Stromal cell of bone marrow (primary cell): ENCODE data around the gene CDH6.

Source experiments
- DNase-seq: peaks from one replicate; pipeline ENCODE4 v3.0.0-alpha.2; 2012; ENCODE audit warnings: low read depth

The CDH6 gene

GRCh38 chr5:31250201-31250600 lies 56.7 kb downstream of the CDH6 start:
- no peak for DNase-seq

DNA sequence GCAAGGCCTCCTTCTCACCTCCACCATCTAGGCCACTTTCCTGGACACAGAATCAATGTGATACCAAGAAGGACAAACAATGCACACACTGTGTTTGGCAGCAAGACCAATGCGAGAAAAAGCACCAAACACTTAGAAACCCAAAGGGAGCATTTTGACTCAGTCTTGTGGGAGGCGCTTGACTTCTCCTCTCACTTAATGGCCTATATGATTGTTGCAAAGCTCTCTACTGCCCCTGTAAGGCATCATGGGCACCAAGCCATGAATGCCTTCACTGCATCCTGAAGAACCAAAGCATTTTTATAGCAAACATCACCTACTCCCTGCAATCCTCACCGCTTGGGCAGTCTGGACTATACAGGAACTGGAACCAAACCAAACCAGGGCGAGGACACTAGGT lies 57.5 kb downstream of the CDH6 start:
- no peak for DNase-seq

DNA sequence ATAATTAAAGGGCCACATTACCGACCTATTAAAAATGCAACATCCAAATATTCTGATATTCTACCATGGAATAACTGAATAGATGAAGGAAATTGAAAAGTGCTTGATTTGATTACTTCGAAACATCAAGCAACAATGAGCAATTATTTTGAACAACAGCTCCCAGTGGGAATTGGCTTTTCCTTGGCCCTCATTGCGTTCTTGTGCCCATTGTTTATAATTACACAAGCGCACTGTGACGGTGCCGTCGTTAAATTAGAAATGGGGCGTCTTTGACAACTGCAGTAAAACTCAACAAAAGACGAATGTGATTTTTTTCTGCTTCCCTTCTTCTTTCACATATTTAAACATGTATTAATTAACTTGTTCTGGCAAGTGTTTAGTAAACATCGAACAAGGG lies 61.6 kb downstream of the CDH6 start:
- no peak for DNase-seq

GRCh38 chr5:31268256-31268655 lies 74.8 kb downstream of the CDH6 start:
- DNase-seq = no peak

DNA sequence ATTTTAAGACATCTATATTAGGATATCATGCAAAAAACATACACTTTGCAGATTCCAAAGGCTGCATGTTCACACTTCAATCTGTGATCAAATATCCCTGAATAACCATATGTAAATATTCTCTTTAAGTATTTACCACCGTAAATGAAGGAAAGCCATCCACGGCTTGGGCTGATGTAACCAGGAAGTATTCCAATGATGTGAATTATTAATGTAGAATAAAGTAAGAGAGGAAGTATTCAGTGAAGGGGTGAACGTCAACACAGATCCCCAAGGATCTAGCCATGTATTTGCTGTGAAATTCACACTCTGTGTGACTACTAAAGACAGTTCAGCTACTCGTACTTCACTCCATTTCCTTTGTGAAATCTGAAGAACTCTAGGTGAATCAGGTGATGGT lies 75.2 kb downstream of the CDH6 start:
- no peak for DNase-seq

GRCh38 chr5:31269259-31269658 lies 75.8 kb downstream of the CDH6 start:
- DNase-seq = no peak

- no peak for DNase-seq
Observed at GRCh38 chr5:31270396-31270795, 76.9 kb downstream of the CDH6 start.

DNA sequence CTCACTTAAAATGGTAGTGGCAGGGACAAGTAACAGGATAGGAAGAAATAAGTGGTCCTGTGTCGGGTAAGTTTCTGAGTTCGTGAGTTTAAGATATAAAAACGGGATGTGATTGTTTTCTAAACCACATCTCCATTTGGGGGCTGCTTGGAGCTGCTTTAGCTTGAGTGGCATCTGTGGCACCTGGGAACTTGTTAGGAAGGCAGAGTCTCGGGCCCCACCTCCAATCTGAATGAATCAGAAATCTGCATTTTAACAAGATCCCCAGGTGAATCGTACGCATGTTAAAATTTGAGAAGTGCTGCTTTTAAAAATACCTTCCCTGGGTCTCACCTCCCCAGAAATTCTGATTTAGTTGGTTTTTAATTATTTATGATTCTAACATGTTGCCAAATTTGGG lies 78.1 kb downstream of the CDH6 start:
- no peak for DNase-seq

GRCh38 chr5:31273161-31273560 lies 79.7 kb downstream of the CDH6 start:
- DNase-seq = no peak

DNA sequence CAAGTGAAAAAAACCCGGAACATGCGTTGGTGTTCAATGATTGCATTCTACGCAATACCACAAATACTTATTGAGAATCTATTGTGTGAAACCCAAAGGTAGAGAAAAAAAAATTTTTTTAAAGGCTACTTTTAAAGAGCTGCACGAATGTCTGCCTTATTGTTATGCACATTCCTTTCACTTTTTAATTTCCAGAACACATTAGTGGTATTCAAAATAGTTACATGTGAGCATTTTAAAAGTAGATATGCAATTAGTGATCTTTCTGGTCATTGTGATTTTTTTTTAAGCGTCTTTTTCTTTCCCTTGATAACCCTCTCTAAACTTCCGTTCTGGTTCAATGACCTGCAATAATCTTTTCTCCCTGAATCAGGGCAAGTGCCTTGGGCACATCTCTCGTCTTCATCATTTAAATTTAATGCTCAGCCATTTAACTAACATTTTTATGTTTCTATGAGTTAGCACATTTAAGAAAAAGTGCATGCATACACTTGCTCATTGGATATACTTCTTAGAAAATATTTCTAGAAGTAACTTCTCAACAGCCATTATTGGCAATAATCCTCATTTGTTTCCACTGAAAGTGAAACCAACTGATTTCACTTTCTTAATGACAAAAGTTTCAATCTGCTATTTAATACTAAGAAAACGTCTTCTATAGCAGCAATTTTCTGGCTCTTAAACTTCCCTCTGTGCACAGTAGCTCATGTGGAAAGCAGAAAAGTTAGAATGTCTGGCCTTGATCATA lies 80.3 kb downstream of the CDH6 start:
- no peak for DNase-seq

DNA sequence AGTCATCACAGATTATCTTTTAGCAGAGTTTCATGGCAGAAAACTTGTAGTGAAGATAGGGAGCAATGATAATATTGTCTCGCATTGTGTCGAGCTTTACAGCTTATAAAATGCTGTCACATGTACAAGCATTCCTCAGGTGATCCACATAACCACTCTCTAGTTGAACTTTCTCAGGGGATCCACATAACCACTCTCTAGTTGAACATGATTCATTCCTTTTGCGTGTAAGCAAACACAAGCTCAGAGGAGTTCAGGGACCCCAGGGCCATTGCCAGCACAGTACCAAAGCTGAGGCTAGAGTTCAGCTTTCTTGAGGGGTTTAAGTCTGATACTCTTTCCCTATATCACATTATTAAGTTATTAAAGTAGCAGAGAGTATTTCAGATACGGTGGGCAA lies 86.7 kb downstream of the CDH6 start:
- peak; percentile 42 for DNase-seq

GRCh38 chr5:31283326-31283725 lies 89.8 kb downstream of the CDH6 start:
- DNase-seq = no peak

DNA sequence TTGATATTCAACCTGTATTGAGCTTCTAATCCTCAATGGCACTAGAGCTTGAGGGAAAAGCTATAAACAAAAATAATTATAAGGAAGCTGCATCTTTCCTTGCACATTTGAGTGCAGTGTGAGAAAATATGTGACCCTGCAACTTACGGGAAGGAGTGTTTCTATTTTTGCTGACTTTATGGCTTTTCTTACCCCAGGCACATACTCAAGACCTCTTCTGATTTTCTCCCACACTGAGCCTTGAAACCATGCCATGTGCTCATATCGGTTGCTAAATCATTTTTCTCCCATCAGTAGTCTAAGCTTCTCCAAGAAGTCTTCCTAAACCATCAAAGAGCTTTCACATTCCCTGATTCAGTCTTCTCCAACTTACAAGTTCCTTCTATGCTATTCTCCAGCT lies 91.5 kb downstream of the CDH6 start:
- no peak for DNase-seq

GRCh38 chr5:31287985-31288384 lies 94.5 kb downstream of the CDH6 start:
- no peak for DNase-seq

DNA sequence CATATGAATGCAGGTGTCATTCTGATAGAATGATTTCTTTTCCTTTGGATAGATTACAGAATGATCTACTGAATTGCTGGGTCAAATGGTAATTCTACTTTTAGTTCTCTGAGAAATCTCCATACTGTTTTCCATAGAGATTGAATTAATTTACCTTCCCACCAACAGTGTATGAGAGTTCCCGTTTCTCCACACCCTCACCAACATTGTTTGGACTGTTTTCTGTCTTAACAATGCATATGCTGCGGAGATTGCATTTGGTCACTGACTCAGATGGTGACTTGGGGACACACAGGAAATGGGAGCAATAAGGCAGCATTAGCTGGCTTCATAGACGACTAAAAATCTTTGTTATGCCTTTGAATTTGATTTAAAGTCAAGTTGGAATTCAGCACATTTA lies 95.9 kb downstream of the CDH6 start:
- no peak for DNase-seq

- DNase-seq = no peak
Observed at GRCh38 chr5:31291323-31291854, 97.9 kb downstream of the CDH6 start.

DNA sequence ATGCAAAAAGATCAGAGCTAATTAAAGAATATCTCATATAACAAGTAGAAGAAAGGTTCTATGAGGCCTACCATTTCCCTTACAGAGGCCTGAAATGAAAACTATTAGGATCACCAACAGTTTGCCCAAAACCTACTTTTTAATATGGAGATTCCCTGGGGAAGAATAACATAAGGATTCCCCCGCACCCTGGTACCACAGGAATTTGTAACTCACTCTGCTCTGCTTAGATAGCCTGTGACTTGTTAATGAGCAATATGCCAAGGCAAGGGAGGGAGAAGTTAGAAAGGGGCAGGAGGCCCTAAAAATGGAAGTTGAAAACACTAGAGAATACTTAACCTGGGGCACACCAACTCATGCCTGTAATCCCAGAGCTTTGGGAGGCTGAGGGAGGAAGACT lies 107.0 kb downstream of the CDH6 start:
- peak; percentile 15 for DNase-seq

DNA sequence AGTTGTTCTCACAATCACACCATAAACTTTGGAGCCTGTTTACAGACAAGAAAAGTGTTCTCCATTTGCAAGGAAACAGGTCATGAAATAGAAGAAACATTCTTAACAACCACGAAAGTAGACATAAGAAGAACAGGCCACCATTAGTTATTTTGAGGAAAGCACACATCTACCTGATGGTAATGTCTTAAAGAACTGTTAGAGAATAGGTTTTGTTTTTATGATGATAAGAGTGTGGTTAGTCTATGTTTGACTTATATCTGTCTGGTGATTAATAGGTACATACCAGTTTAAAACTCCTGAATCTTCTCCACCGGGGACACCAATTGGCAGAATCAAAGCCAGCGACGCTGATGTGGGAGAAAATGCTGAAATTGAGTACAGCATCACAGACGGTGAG lies 108.3 kb downstream of the CDH6 start:
- DNase-seq = no peak

- DNase-seq = no peak
Observed at GRCh38 chr5:31303688-31304087, 110.2 kb downstream of the CDH6 start.

- DNase-seq = no peak
Observed at GRCh38 chr5:31317665-31318064, 124.2 kb downstream of the CDH6 start.

DNA sequence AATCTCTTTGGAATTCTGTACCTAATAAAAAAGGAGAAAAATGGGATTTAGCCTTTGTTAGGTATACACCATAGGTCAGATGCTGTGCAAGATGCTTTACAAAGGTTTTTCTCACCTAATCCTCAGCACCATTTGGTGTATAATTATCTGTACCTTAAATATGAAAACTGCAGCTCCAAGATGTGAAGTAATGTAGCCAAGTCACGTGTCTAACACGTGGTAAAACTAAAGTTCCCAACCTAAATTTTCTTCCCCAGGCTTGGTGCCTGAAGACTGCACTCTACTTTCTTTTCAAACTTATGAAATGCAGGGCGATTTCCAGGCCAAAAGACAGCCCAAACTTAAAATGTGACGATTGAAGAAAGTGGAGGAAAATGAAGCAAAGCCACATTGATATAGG lies 125.8 kb downstream of the CDH6 start:
- DNase-seq = no peak

DNA sequence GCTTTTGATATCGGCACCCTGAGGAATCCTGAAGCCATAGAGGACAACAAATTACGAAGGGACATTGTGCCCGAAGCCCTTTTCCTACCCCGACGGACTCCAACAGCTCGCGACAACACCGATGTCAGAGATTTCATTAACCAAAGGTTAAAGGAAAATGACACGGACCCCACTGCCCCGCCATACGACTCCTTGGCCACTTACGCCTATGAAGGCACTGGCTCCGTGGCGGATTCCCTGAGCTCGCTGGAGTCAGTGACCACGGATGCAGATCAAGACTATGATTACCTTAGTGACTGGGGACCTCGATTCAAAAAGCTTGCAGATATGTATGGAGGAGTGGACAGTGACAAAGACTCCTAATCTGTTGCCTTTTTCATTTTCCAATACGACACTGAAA lies 129.5 kb downstream of the CDH6 start:
- no peak for DNase-seq

- no peak for DNase-seq
Observed at GRCh38 chr5:31324842-31325241, 131.4 kb downstream of the CDH6 start.

- DNase-seq = no peak
Observed at GRCh38 chr5:31328040-31328733, 134.7 kb downstream of the CDH6 start.
